Measurements from ENCODE around the gene AHNAK2.

AHNAK2 gene

DNA sequence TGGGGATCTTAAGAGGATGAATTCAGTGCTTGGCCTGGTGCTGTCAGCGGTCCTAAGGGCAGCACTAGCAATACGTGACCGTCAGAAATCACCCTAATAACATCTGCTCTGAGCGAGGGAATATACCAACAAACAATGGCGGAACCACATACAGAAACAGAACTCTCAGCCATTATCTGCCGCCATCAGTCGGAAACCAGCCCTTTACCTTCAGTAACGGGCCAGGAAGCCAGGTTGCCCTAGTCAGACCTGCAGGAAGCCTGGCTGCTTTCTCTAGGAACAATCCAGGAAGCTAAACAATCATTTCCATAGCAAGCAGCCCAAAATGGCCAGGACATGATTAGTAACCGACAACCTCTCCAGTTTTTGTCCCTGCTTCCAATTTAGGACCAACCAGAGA lies 37.1 kb upstream of the AHNAK2 start:
- H3K27ac ChIP-seq (replicated peaks), result no peak overlapping the region; the same call in 1 of the 2 replicates
- TF ChIP-seq, protein P1, sequence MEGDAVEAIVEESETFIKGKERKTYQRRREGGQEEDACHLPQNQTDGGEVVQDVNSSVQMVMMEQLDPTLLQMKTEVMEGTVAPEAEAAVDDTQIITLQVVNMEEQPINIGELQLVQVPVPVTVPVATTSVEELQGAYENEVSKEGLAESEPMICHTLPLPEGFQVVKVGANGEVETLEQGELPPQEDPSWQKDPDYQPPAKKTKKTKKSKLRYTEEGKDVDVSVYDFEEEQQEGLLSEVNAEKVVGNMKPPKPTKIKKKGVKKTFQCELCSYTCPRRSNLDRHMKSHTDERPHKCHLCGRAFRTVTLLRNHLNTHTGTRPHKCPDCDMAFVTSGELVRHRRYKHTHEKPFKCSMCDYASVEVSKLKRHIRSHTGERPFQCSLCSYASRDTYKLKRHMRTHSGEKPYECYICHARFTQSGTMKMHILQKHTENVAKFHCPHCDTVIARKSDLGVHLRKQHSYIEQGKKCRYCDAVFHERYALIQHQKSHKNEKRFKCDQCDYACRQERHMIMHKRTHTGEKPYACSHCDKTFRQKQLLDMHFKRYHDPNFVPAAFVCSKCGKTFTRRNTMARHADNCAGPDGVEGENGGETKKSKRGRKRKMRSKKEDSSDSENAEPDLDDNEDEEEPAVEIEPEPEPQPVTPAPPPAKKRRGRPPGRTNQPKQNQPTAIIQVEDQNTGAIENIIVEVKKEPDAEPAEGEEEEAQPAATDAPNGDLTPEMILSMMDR (IDR thresholded peaks at IDR 0.05; ENCODE audit: insufficient read depth, low read length), result no peak
- TF ChIP-seq GABPA (IDR thresholded peaks at IDR 0.05; ENCODE audit: low read depth) (no peak), SPI1 (IDR thresholded peaks at IDR 0.05; ENCODE audit: borderline replicate concordance, low read depth) (0 out of 2 replicates have a peak, but pooled peaks have one; percentile 45)
- no peaks in the 10 kb centered on the region for H3K27me3 ChIP-seq (ENCODE audit: insufficient read depth, poor library complexity, severe bottlenecking)
- no peak overlapping the region for H3K4me3 ChIP-seq (replicated peaks; ENCODE audit: insufficient read depth, low read length)
- DNase-seq (ENCODE audit: low read depth in 1 of 2, low spot score in 1 of 2), result no peak

DNA sequence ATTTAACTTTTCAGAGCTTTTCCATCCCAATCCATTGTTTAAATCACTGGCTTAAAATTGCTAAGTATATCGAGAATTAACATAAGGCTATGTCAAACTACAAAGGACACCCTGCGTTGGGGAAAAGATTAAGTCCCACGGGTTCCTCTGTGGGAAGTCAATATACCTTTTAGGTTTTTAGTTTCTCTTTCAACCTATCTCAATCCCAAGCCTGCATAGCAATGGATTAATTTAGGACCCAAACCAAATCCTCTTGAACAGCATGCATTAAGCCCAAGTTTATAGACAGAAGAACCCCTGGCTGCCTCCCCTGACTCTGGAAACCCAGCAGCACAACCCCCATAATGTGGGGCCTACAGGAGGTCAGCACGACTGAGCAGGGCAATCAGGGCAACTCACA lies 36.5 kb upstream of the AHNAK2 start:
- no peak overlapping the region for H3K4me3 ChIP-seq (replicated peaks; ENCODE audit: insufficient read depth, low read length)
- no peak overlapping the region for H3K27ac ChIP-seq (replicated peaks)
- TF ChIP-seq, protein P1 (IDR thresholded peaks at IDR 0.05; ENCODE audit: insufficient read depth, low read length), result no peak
- no peak for TF ChIP-seq SPI1 (IDR thresholded peaks at IDR 0.05; ENCODE audit: borderline replicate concordance, low read depth)
- no peak for TF ChIP-seq GABPA (IDR thresholded peaks at IDR 0.05; ENCODE audit: low read depth)
- TF ChIP-seq, protein P2, sequence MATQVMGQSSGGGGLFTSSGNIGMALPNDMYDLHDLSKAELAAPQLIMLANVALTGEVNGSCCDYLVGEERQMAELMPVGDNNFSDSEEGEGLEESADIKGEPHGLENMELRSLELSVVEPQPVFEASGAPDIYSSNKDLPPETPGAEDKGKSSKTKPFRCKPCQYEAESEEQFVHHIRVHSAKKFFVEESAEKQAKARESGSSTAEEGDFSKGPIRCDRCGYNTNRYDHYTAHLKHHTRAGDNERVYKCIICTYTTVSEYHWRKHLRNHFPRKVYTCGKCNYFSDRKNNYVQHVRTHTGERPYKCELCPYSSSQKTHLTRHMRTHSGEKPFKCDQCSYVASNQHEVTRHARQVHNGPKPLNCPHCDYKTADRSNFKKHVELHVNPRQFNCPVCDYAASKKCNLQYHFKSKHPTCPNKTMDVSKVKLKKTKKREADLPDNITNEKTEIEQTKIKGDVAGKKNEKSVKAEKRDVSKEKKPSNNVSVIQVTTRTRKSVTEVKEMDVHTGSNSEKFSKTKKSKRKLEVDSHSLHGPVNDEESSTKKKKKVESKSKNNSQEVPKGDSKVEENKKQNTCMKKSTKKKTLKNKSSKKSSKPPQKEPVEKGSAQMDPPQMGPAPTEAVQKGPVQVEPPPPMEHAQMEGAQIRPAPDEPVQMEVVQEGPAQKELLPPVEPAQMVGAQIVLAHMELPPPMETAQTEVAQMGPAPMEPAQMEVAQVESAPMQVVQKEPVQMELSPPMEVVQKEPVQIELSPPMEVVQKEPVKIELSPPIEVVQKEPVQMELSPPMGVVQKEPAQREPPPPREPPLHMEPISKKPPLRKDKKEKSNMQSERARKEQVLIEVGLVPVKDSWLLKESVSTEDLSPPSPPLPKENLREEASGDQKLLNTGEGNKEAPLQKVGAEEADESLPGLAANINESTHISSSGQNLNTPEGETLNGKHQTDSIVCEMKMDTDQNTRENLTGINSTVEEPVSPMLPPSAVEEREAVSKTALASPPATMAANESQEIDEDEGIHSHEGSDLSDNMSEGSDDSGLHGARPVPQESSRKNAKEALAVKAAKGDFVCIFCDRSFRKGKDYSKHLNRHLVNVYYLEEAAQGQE (IDR thresholded peaks at IDR 0.05; ENCODE audit: insufficient replicate concordance, low read depth), result no peak
- TF ChIP-seq POLR2AphosphoS5 (IDR thresholded peaks at IDR 0.05; ENCODE audit: low read depth), result no peak
- DNase-seq (ENCODE audit: low read depth in 1 of 2, low spot score in 1 of 2), result no peak
- no peaks in the 10 kb centered on the region for H3K27me3 ChIP-seq (ENCODE audit: insufficient read depth, poor library complexity, severe bottlenecking)

DNA sequence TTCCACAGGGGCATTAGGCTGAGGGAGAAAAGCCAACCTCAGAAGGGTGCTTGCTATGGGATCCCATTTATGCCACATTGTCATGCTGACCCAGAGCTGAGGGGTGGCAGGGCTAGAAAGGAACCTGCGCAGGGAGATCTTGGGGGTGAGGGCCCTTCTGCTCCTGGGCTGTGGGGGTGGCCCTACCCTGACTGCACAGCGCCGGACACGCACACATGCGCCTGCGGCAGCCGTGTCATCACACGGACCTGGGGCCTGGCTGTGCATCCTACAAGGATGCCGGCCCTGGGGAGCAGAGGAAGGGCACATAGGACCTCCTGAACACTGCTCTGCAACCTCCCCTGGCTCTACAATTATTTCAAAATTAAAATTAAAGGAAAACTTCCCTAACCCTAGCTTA lies 35.9 kb upstream of the AHNAK2 start:
- TF ChIP-seq, protein P1 (IDR thresholded peaks at IDR 0.05; ENCODE audit: insufficient read depth, low read length), result no peak
- TF ChIP-seq GABPA (IDR thresholded peaks at IDR 0.05; ENCODE audit: low read depth) (no peak), SPI1 (IDR thresholded peaks at IDR 0.05; ENCODE audit: borderline replicate concordance, low read depth) (no peak), POLR2AphosphoS5 (IDR thresholded peaks at IDR 0.05; ENCODE audit: low read depth) (no peak)
- TF ChIP-seq, protein P2 (IDR thresholded peaks at IDR 0.05; ENCODE audit: insufficient replicate concordance, low read depth), result no peak
- no peak overlapping the region for H3K27ac ChIP-seq (replicated peaks)
- no peak overlapping the region for H3K4me3 ChIP-seq (replicated peaks; ENCODE audit: insufficient read depth, low read length)
- H3K27me3 ChIP-seq (ENCODE audit: insufficient read depth, poor library complexity, severe bottlenecking), result no peaks in the 10 kb centered on the region
- DNase-seq (ENCODE audit: low read depth in 1 of 2, low spot score in 1 of 2), result no peak

DNA sequence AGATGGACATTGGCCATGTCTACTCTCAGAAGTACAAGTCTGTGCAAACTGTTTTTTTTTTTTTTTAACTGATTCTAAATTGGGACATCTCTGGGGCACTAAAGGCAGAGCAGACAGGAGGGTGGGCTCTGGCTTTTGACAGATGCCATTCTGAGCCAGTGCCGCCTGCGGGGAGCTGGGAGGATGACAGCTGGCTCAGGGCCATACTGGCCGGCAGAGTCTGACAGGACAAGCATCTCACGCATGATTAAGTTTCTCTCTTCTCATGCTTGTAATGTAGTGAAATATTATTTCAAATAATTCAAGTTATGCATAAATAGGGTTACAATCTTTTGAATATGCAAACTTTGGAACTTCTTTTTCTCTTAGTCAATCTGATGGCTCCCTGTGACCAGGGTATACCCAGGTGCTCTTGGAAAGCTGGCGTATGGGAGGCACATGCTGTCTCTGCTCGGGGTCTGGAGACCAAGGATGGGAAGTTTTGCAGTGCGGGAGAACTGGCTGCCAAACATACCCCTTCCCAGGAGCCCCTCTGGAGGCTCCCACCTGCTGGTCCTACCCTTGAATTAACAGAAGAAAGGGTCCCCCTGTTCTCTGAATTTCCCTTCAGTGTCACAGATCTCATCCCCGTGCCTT lies 35.1 kb upstream of the AHNAK2 start:
- H3K27me3 ChIP-seq (ENCODE audit: insufficient read depth, poor library complexity, severe bottlenecking), result no peaks in the 10 kb centered on the region
- no peak for DNase-seq (ENCODE audit: low read depth in 1 of 2, low spot score in 1 of 2)
- no peak for TF ChIP-seq POLR2AphosphoS5 (IDR thresholded peaks at IDR 0.05; ENCODE audit: low read depth)
- TF ChIP-seq GABPA (IDR thresholded peaks at IDR 0.05; ENCODE audit: low read depth), result no peak
- no peak for TF ChIP-seq SPI1 (IDR thresholded peaks at IDR 0.05; ENCODE audit: borderline replicate concordance, low read depth)
- TF ChIP-seq, protein P1 (IDR thresholded peaks at IDR 0.05; ENCODE audit: insufficient read depth, low read length), result no peak
- TF ChIP-seq, protein P2 (IDR thresholded peaks at IDR 0.05; ENCODE audit: insufficient replicate concordance, low read depth), result no peak
- no peak overlapping the region for H3K4me3 ChIP-seq (replicated peaks; ENCODE audit: insufficient read depth, low read length)
- H3K27ac ChIP-seq (replicated peaks), result no peak overlapping the region

Data from HL-60 (cell line).